Measurements from ENCODE around the gene NUP214.
A peak's percentile ranks its signal among the peaks of the same experiment; 100 is the strongest.
"Not testable (repeated sequence)": the region's sequence is repeated elsewhere in the genome, so short reads cannot be mapped to it uniquely, and the experiment has no call there.

Gene NUP214

DNA sequence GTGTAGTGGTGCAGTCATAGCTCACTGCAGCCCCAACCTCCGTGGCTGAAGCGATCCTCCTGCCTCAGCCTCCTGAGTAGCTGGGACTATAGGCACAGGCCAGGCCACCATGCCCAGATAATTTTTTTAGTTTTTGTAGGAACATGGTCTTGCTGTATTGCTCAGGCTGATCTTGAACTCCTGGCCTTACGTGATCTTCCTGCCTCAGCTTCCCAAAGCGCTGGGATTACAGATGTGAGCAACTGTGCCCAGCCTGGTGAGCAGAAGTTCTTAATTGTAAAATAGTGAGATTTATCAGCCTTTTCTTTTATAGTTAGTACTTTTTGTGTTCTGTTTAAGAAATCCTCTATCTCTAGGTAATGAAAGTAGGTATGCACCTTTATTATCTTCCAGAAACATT, 42.5 kb downstream of the NUP214 start:
- DNase-seq, result no peak

DNA sequence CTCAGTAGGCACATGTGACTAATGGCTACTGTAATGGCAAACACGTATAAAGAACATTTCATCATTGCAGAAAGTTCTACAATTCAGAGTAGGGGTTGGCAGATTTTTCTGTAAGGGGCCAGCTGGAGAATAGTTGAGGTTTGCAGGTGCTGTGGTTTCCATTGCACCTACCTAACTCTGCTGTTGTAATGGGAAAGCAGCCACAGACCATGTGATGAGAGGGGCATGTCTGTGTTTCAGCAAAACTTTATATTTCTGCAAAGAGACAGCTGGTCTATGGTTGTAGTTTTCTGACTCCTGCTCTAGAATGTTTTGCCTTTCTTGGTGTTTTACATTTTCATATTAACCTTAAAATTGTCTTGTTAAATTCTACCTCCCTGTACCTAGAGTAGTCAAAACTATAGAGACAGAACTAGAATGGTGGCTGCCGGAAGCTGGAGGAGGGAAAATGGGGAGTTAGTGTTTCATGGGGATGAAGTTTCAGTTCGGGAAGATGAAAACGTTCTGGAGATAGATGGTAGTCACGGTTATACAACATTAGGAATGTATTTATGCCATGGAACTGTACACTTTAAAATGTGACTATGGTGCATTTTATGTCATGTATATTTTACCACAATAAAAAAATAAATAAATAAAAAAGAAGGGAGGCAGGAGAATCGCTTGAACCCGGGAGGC, 44.3 kb downstream of the NUP214 start:
- DNase-seq, result no peak

DNA sequence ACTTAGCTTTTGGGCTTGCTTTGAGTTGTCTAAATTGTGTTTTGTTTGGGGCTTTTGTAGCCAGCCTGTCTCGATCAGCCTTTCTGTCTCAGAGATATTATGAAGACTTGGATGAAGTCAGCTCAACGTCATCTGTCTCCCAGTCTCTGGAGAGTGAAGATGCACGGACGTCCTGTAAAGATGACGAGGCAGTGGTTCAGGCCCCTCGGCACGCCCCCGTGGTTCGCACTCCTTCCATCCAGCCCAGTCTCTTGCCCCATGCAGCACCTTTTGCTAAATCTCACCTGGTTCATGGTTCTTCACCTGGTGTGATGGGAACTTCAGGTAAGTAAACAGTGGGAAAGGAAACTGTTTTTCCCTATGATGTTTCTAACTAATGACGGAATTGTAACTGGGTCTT, 48.6 kb downstream of the NUP214 start:
- no peak for DNase-seq

DNA sequence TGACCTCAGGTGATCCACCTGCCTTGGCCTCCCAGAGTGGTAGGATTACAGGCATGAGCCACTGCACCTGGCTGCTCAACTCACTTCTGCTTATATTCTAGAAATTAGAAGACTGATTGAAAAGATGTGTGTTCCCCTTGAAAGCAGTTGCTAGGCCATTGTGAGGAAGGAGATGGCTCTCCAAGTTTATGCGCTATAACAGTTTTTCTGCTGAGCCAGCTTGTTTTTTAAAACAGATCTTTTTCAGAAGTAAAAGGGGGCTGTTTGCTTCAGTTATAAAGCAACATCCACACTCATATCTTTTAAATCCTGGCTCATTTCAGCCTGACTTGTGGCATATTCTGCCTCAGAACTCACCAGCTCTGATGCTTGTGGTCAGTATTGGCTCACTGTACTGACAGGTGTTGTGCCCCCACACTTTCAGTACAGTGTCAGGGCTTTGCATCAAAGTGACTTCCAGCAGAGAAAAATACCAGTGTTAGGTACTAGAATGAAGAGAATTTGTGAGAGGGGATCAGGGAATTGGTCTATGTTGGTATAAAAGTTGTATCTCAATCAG, 49.4 kb downstream of the NUP214 start:
- DNase-seq, result no peak

GRCh38 chr9:131177898-131178297, 52.5 kb downstream of the NUP214 start:
- no peak for DNase-seq

GRCh38 chr9:131178382-131178781, 53.0 kb downstream of the NUP214 start:
- DNase-seq, result peak; percentile 69

DNA sequence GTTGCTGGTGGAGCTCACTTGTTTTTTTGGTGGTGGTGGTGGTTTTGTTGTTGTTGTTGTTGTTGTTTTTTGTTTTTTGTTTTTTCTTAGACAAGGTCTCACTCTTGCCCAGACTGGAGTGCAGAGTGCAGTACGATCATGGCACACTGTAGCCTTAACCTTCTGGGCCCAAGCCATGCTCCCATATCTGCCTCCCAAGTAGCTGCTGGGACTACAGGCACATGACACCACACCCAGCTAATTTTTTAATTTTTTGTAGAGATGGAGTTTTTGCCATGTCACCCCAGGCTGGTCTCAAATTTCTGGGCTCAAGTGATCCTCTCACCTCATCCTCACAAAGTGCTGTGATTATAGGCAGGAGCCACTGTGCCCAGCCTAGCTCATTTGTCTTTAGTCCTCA, 53.5 kb downstream of the NUP214 start:
- DNase-seq, result no peak

DNA sequence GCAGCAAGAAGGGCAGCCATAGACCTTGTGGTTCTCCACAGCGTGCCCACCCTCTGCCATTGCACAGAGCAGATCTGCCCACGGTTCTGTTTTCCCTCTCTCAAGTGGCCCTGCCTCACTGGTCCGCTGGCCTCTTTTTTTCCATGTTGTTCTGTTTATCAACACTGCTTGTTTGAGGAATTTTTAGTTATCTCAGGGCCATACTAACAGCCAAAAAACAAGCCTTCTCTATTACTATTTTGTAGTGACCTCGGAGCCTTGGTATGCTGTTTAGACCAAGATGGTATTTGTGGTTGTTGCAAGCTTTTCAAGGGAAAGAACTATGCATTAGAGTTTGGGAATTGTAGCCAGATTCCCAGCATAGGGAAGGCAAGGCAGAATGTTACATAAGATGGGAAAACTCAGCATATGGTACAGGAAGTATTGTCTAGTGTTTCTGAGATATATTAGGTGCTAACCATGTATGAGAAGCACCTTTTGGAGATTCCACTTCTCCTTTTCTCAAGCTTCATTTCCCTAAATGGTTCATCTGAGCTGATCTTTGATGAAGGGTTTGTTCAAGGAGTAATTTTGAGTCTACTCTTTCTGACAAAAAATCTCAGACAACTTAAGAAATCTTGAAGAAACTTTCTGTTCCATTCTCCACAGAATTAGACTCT, 54.3 kb downstream of the NUP214 start:
- no peak for DNase-seq

- no peak for DNase-seq
These were observed 55.1 kb downstream of the NUP214 start for GRCh38 chr9:131180454-131180853.

- no peak for DNase-seq
These were observed 55.8 kb downstream of the NUP214 start for GRCh38 chr9:131181091-131181681.

DNA sequence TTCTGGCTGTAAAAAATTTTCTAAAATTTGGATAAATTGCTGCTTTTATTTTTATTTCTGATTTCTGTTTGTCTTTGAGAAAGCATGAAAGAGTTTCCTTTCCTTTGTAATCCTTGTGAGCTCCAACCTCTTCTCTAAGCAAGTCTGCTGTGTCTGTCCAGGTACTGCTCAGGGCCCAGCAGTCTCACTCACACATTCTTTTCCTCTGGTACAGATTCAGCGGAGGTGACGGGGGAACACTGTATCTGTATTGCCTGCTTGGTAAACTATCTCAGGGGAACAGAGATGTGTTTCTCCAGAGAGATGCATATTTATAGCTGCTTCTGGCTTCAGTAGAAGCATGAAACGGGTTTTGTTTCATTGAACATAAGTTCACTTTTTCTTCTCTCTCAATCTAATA, 60.5 kb downstream of the NUP214 start:
- no peak for DNase-seq

DNA sequence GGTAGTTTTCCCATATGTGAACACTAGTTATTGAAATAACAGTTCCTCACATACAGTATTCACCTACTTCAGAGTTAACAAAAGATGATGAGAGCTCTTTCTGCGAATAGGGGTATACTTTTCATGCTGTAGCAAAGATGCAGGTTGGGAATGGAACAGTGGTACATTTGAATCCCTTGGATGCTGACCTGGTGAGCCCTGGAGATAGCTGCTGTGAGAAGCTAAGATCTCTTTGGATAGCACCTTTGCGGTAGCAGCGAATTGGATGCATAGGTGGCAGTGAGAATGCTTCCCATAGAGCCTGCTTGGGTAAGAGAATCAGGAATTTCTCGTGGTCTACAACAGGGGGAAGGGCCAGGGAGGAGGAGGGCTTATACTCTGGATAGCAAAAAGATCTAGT, 61.2 kb downstream of the NUP214 start:
- DNase-seq, result no peak

- DNase-seq, result no peak
These were observed 62.6 kb downstream of the NUP214 start for GRCh38 chr9:131187957-131188356.

DNA sequence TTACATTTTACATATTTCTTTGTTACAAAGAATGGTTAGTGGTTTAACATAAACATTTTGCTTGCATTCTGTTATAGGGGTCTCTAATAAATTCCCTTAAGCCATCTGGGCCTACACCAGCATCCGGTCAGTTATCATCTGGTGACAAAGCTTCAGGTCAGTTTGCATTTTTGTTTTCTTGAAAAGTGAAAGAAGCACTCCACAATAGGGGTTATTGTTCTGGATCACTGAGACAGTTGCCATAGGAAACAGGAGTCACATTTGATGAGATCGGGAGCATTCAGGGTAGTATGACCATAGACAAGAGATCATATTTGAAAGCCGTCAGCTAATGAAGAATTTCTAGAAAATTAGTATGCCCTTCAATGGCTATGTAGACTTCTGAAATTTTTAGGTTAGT, 63.6 kb downstream of the NUP214 start:
- no peak for DNase-seq

- DNase-seq, result no peak
These were observed 64.8 kb downstream of the NUP214 start for GRCh38 chr9:131190191-131190590.

GRCh38 chr9:131191032-131191431, 65.6 kb downstream of the NUP214 start:
- DNase-seq, result not testable (repeated sequence)

- DNase-seq, result no peak
These were observed 66.5 kb downstream of the NUP214 start for GRCh38 chr9:131191857-131192256.

GRCh38 chr9:131193051-131193450, 67.7 kb downstream of the NUP214 start:
- no peak for DNase-seq

DNA sequence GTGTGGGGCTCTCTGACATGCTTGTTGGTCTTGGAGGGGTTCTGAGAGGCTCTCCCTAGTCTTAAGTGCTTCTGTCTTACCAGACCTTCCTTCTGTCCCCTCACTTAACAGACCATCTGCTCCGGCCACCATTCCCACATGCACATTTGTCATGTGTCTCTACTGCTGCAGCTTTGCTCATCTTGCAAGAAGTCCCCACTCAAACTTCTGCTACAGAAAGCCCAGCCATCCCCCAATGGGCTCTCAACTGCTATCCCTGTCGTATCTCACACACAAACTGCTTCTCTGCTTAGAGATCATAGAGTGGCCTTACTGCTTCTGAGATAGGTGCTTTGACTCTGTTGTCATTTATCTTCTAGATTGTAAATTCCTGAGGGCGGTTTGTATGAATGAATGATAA, 69.4 kb downstream of the NUP214 start:
- DNase-seq, result no peak

DNA sequence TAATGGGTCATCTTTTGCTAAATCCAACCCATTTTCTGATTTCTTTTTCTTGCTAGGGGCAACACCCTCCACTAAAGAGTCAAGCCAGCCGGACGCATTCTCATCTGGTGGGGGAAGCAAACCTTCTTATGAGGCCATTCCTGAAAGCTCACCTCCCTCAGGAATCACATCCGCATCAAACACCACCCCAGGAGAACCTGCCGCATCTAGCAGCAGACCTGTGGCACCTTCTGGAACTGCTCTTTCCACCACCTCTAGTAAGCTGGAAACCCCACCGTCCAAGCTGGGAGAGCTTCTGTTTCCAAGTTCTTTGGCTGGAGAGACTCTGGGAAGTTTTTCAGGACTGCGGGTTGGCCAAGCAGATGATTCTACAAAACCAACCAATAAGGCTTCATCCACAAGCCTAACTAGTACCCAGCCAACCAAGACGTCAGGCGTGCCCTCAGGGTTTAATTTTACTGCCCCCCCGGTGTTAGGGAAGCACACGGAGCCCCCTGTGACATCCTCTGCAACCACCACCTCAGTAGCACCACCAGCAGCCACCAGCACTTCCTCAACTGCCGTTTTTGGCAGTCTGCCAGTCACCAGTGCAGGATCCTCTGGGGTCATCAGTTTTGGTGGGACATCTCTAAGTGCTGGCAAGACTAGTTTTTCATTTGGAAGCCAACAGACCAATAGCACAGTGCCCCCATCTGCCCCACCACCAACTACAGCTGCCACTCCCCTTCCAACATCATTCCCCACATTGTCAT, 72.0 kb downstream of the NUP214 start:
- DNase-seq, result no peak

DNA sequence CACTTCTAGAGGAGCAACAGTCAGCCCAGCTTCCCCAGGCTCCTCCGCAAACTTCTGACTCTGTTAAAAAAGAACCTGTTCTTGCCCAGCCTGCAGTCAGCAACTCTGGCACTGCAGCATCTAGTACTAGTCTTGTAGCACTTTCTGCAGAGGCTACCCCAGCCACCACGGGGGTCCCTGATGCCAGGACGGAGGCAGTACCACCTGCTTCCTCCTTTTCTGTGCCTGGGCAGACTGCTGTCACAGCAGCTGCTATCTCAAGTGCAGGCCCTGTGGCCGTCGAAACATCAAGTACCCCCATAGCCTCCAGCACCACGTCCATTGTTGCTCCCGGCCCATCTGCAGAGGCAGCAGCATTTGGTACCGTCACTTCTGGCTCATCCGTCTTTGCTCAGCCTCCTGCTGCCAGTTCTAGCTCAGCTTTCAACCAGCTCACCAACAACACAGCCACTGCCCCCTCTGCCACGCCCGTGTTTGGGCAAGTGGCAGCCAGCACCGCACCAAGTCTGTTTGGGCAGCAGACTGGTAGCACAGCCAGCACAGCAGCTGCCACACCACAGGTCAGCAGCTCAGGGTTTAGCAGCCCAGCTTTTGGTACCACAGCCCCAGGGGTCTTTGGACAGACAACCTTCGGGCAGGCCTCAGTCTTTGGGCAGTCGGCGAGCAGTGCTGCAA, 72.8 kb downstream of the NUP214 start:
- no peak for DNase-seq

GRCh38 chr9:131201856-131202255, 76.5 kb downstream of the NUP214 start:
- no peak for DNase-seq

All from stimulated activated CD4-positive, alpha-beta T cell treated with anti-CD3 and anti-CD28 coated beads, Interleukin-12 subunit alpha, Interleukin-12 subunit beta, amount 100 ng/mL, for 4 hours (primary cell).